OCI-LY1 (cell line): ENCODE data around the gene RPL32.

Experiments
- H2AFZ ChIP-seq: fragments of 200-600 bp; sonication (generic), shearing (Covaris generic); 2 replicates; pipeline ENCODE4 v1.6.0; 2014; ENCODE audit warnings: antibody characterized with exemption, mild to moderate bottlenecking, low read length
- H3F3A ChIP-seq: fragments of 200-600 bp; sonication (generic), shearing (Covaris generic); 2 replicates; pipeline ENCODE4 v1.6.0; 2014; ENCODE audit warnings: mild to moderate bottlenecking, antibody characterized with exemption, low read length, moderate library complexity; ENCODE audit not compliant: insufficient read depth
- H3K27ac ChIP-seq: fragments of 200-600 bp; sonication (generic); 2 replicates; pipeline ENCODE4 v1.5.1; 2014; ENCODE audit warnings: low read length, mixed run types, mild to moderate bottlenecking, low read depth; ENCODE audit not compliant: poor library complexity, severe bottlenecking
- H3K27me3 ChIP-seq: fragments of 200-600 bp; sonication (generic); 2 replicates; pipeline ENCODE4 v1.6.0; 2014; ENCODE audit warnings: antibody characterized with exemption, mild to moderate bottlenecking, low read length, moderate library complexity; ENCODE audit not compliant: insufficient read depth
- H3K36me3 ChIP-seq: fragments of 200-600 bp; sonication (generic); 2 replicates; pipeline ENCODE4 v1.6.1; 2014; ENCODE audit warnings: mild to moderate bottlenecking, antibody characterized with exemption, low read length, moderate library complexity, mixed read lengths; ENCODE audit not compliant: insufficient read depth
- H3K4me1 ChIP-seq: fragments of 200-600 bp; sonication (generic); 2 replicates; pipeline ENCODE4 v1.5.1; 2014; ENCODE audit warnings: mild to moderate bottlenecking, low read length, moderate library complexity; ENCODE audit not compliant: insufficient read depth, severe bottlenecking
- H3K4me2 ChIP-seq: fragments of 200-600 bp; sonication (generic), shearing (Covaris generic); 2 replicates; pipeline ENCODE4 v1.6.1; 2014; ENCODE audit warnings: low read length
- H3K4me3 ChIP-seq: fragments of 200-600 bp; sonication (generic); 2 replicates; pipeline ENCODE4 v1.5.1; 2014; ENCODE audit warnings: low read length, low read depth, mild to moderate bottlenecking, mixed read lengths; ENCODE audit not compliant: poor library complexity, severe bottlenecking
- H3K79me2 ChIP-seq: fragments of 200-600 bp; shearing (Covaris generic); 2 replicates; pipeline ENCODE4 v1.6.1; 2016; ENCODE audit warnings: mixed run types, low read length, mixed read lengths; ENCODE audit not compliant: insufficient read depth
- H3K9ac ChIP-seq: fragments of 200-600 bp; sonication (generic), shearing (Covaris generic); 2 replicates; pipeline ENCODE4 v1.6.1; 2014; ENCODE audit warnings: mild to moderate bottlenecking, low read length, mixed read lengths
- H3K9me2 ChIP-seq: fragments of 200-600 bp; sonication (generic), shearing (Covaris generic); 2 replicates; pipeline ENCODE4 v1.6.1; 2014; ENCODE audit warnings: low read depth, mild to moderate bottlenecking, low read length, mixed read lengths
- H3K9me3 ChIP-seq: fragments of 200-600 bp; shearing (Covaris generic); 2 replicates; pipeline ENCODE4 v1.6.1; 2014; ENCODE audit warnings: low read length, mixed read lengths
- H4K20me1 ChIP-seq: fragments of 200-600 bp; sonication (generic), shearing (Covaris generic); 2 replicates; pipeline ENCODE4 v1.6.0; 2016; ENCODE audit warnings: mild to moderate bottlenecking, low read length; ENCODE audit not compliant: insufficient read depth
- CTCF ChIP-seq: fragments of 200-600 bp; sonication (generic), shearing (Covaris generic); IDR thresholded peaks from 2 replicates; pipeline ENCODE4 v1.5.1; 2017; ENCODE audit warnings: mild to moderate bottlenecking, antibody characterized with exemption, low read length, moderate library complexity, mixed read lengths
- EZH2 ChIP-seq: fragments of 200-600 bp; sonication (generic), shearing (Covaris generic); IDR thresholded peaks from 2 replicates; pipeline ENCODE4 v1.8.0; 2017; ENCODE audit warnings: borderline replicate concordance, mixed run types, mild to moderate bottlenecking, antibody characterized with exemption, low read length, moderate library complexity, mixed read lengths

The RPL32 gene

GRCh38 chr3:12807601-12808359 lies 33.6 kb downstream of the RPL32 start:
- Histone ChIP-seq H4K20me1 (no peaks in the 10 kb centered on the region), H3K4me3 (no peak overlapping the region), H3K27me3 (no peaks in the 10 kb centered on the region), H3F3A (no peaks in the 10 kb centered on the region), H3K36me3 (no peaks in the 10 kb centered on the region), H3K4me1 (peaks cover 11% of the 10 kb centered on the region), H2AFZ (no peak overlapping the region), H3K9ac (no peak overlapping the region), H3K9me3 (no peaks in the 10 kb centered on the region), H3K27ac (no peak overlapping the region), H3K4me2 (no peak overlapping the region), H3K79me2 (no peaks in the 10 kb centered on the region), H3K9me2 (no peaks in the 10 kb centered on the region)
- no peak for TF ChIP-seq EZH2
- TF ChIP-seq CTCF: no peak

GRCh38 chr3:12807066-12807465 lies 34.3 kb downstream of the RPL32 start:
- TF ChIP-seq CTCF (no peak), EZH2 (no peak)
- no peak overlapping the region for H3K27ac ChIP-seq
- no peak overlapping the region for H2AFZ ChIP-seq
- H3K9me2 ChIP-seq: no peaks in the 10 kb centered on the region
- H4K20me1 ChIP-seq: no peaks in the 10 kb centered on the region
- peaks cover 11% of the 10 kb centered on the region for H3K4me1 ChIP-seq
- H3K4me2 ChIP-seq: no peak overlapping the region
- H3K79me2 ChIP-seq: no peaks in the 10 kb centered on the region
- no peak overlapping the region for H3K4me3 ChIP-seq
- H3K36me3 ChIP-seq: no peaks in the 10 kb centered on the region
- no peaks in the 10 kb centered on the region for H3K27me3 ChIP-seq
- no peak overlapping the region for H3K9ac ChIP-seq
- no peaks in the 10 kb centered on the region for H3K9me3 ChIP-seq
- H3F3A ChIP-seq: no peaks in the 10 kb centered on the region

- TF ChIP-seq CTCF (no peak), EZH2 (no peak)
- H3F3A ChIP-seq: no peaks in the 10 kb centered on the region
- no peaks in the 10 kb centered on the region for H3K79me2 ChIP-seq
- H3K4me1 ChIP-seq: no peaks in the 10 kb centered on the region
- H3K36me3 ChIP-seq: no peaks in the 10 kb centered on the region
- no peak overlapping the region for H3K9ac ChIP-seq
- H3K4me3 ChIP-seq: no peak overlapping the region
- H3K9me3 ChIP-seq: no peaks in the 10 kb centered on the region
- H3K9me2 ChIP-seq: no peaks in the 10 kb centered on the region
- no peaks in the 10 kb centered on the region for H4K20me1 ChIP-seq
- H3K27ac ChIP-seq: no peak overlapping the region
- no peak overlapping the region for H2AFZ ChIP-seq
- no peaks in the 10 kb centered on the region for H3K27me3 ChIP-seq
- no peak overlapping the region for H3K4me2 ChIP-seq
These were observed 38.0 kb downstream of the RPL32 start for GRCh38 chr3:12803371-12803770.
